NB4 (cell line): ENCODE results near the gene SF3B1.

Source experiments
- CTCF ChIP-seq: IDR thresholded peaks from one replicate; pipeline ENCODE4 v1.5.1; 2012; ENCODE audit warnings: low read depth, low read length
- MYC ChIP-seq: IDR thresholded peaks from 2 replicates; pipeline ENCODE4 v1.6.1; 2011; ENCODE audit warnings: low read depth, low read length
- POLR2A ChIP-seq: IDR thresholded peaks from 2 replicates; pipeline ENCODE4 v1.6.1; 2011; ENCODE audit warnings: mild to moderate bottlenecking; ENCODE audit not compliant: insufficient read length; ENCODE audit errors: extremely low read depth
- TF ChIP-seq, protein P1 (sequence below): IDR thresholded peaks from 2 replicates; pipeline ENCODE4 v1.6.1; 2011; ENCODE audit warnings: low read depth, low read length

GRCh38 chr2:197423307-197423706, 11.5 kb downstream of the SF3B1 start:
- TF ChIP-seq CTCF (no peak), POLR2A (no peak), MYC (no peak)
- TF ChIP-seq, protein P1, sequence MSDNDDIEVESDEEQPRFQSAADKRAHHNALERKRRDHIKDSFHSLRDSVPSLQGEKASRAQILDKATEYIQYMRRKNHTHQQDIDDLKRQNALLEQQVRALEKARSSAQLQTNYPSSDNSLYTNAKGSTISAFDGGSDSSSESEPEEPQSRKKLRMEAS = no peak
